ENCODE results near the gene CDPF1.

DNA sequence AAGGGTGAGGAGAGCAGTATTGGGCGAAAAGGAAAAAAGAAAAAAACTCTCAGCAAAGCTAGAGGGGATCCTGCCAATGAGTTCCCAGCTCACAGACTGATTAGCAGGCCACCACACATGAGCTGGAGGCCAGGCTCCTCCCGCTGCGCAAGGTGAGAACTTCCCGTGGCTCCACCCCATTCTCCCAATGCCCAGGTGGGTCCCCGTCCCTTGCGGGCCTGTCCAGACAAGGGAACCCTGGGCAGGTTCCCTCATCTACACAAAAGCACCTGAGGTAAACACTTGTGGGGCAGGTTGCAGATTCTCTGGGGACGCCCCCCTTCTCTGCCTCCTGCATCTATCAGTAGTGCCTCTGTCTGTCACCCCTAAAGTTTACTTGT, 46.5 kb downstream of the CDPF1 start:
- TF ChIP-seq, protein P1, sequence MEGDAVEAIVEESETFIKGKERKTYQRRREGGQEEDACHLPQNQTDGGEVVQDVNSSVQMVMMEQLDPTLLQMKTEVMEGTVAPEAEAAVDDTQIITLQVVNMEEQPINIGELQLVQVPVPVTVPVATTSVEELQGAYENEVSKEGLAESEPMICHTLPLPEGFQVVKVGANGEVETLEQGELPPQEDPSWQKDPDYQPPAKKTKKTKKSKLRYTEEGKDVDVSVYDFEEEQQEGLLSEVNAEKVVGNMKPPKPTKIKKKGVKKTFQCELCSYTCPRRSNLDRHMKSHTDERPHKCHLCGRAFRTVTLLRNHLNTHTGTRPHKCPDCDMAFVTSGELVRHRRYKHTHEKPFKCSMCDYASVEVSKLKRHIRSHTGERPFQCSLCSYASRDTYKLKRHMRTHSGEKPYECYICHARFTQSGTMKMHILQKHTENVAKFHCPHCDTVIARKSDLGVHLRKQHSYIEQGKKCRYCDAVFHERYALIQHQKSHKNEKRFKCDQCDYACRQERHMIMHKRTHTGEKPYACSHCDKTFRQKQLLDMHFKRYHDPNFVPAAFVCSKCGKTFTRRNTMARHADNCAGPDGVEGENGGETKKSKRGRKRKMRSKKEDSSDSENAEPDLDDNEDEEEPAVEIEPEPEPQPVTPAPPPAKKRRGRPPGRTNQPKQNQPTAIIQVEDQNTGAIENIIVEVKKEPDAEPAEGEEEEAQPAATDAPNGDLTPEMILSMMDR (optimal IDR thresholded peaks at IDR 0.05 in 1 of 3, IDR thresholded peaks at IDR 0.05 in 1 of 3, conservative IDR thresholded peaks at IDR 0.05 in 1 of 3; ENCODE audit: extremely low read depth in 1 of 3, insufficient read depth in 2 of 3, low read length in 3 of 3): no peak
- no peak for TF ChIP-seq EZH2 (IDR thresholded peaks at IDR 0.05; ENCODE audit: low read length)

All from keratinocyte (primary cell).